HEK293 (cell line): Measurements from ENCODE around the gene INTS1.

Experiments used
- CTCF ChIA-PET: fragments of 350-600 bp; formaldehyde crosslinking; extraction: SDS; loops from one replicate; lab custom pipeline; 2021; ENCODE audit warnings: antibody characterized with exemption; lab: Yijun Ruan, JAX
- POLR2A ChIA-PET: fragments of 300-600 bp; formaldehyde crosslinking; extraction: SDS; loops from one replicate; lab custom pipeline; 2020; ENCODE audit warnings: antibody characterized with exemption, inconsistent platforms; lab: Yijun Ruan, JAX
- H3K27ac ChIP-seq: fragments of 200-500 bp; sonication (Bioruptor generic); 2 replicates; pipeline ENCODE4 v1.5.1; 2014; ENCODE audit warnings: low read depth, low read length, control low read depth, inconsistent platforms; ENCODE audit errors: extremely low read depth
- H3K36me3 ChIP-seq, 2 experiments: fragments of 200-500 bp in 1 of 2; sonication (Bioruptor generic) in 1 of 2; 1 replicate in 1 of 2; 2 replicates in 1 of 2; pipeline ENCODE4 v1.5.1; 2014 to 2017; ENCODE audit warnings: inconsistent platforms in 2 of 2, low read length in 2 of 2; ENCODE audit not compliant: control insufficient read depth in 2 of 2, insufficient read depth in 1 of 2
- H3K4me1 ChIP-seq: fragments of 200-500 bp; sonication (Bioruptor generic); 2 replicates; pipeline ENCODE4 v1.5.1; 2014; ENCODE audit warnings: mild to moderate bottlenecking, low read length, inconsistent platforms; ENCODE audit not compliant: control insufficient read depth, insufficient read depth
- H3K4me3 ChIP-seq: 2 replicates; pipeline ENCODE4 v1.5.1; 2011; ENCODE audit warnings: low read depth, mild to moderate bottlenecking, control low read depth, low read length, moderate library complexity
- H3K9me3 ChIP-seq: fragments of 200-500 bp; sonication (Bioruptor generic); 2 replicates; pipeline ENCODE4 v1.5.1; 2014; ENCODE audit warnings: low read depth, low read length, inconsistent platforms; ENCODE audit not compliant: control insufficient read depth, insufficient read depth
- EGR2 ChIP-seq: fragments of 450-650 bp; formaldehyde crosslinking; IDR thresholded peaks from 2 replicates; pipeline ENCODE4 v1.5.1; 2016; ENCODE audit warnings: low read depth, missing biosample characterization, missing genetic modification characterization
- GLI2 ChIP-seq: fragments of 450-650 bp; formaldehyde crosslinking; IDR thresholded peaks from 2 replicates; pipeline ENCODE4; 2017; ENCODE audit warnings: missing biosample characterization, missing genetic modification characterization, low read depth, borderline replicate concordance
- GLIS1 ChIP-seq: fragments of 450-650 bp; formaldehyde crosslinking; IDR thresholded peaks from 2 replicates; pipeline ENCODE4 v1.5.1; 2016; ENCODE audit warnings: missing biosample characterization, missing genetic modification characterization
- MEIS1 ChIP-seq: sonication (generic); formaldehyde crosslinking; IDR thresholded peaks from 2 replicates; pipeline ENCODE4 v1.8.1; 2022; ENCODE audit warnings: missing genetic modification reagents, mild to moderate bottlenecking, borderline replicate concordance
- SCRT2 ChIP-seq: fragments of 450-650 bp; formaldehyde crosslinking; IDR thresholded peaks from 2 replicates; pipeline ENCODE4 v1.5.1; 2016; ENCODE audit warnings: missing biosample characterization, missing genetic modification characterization
- YY1 ChIP-seq: fragments of 450-650 bp; formaldehyde crosslinking; IDR thresholded peaks from 2 replicates; pipeline ENCODE4 v1.5.1; 2018; ENCODE audit warnings: missing biosample characterization, missing genetic modification characterization
- ZEB2 ChIP-seq: fragments of 450-650 bp; formaldehyde crosslinking; IDR thresholded peaks from 2 replicates; pipeline ENCODE4 v1.5.1; 2016; ENCODE audit warnings: missing biosample characterization, missing genetic modification characterization
- ZFHX2 ChIP-seq: fragments of 450-650 bp; formaldehyde crosslinking; conservative IDR thresholded peaks from 2 replicates; pipeline ENCODE4 v1.5.1; 2016; ENCODE audit warnings: missing biosample characterization, missing genetic modification characterization
- ZFP3 ChIP-seq: fragments of 450-650 bp; formaldehyde crosslinking; IDR thresholded peaks from 2 replicates; pipeline ENCODE4 v1.5.1; 2016; ENCODE audit warnings: low read depth, missing biosample characterization, missing genetic modification characterization
- ZFP69B ChIP-seq: fragments of 450-650 bp; formaldehyde crosslinking; IDR thresholded peaks from 2 replicates; pipeline ENCODE4 v1.5.1; 2016; ENCODE audit warnings: missing biosample characterization, missing genetic modification characterization
- ZNF146 ChIP-seq: fragments of 450-650 bp; formaldehyde crosslinking; IDR thresholded peaks from 2 replicates; pipeline ENCODE4 v1.5.1; 2016; ENCODE audit warnings: missing biosample characterization, missing genetic modification characterization
- ZNF26 ChIP-seq: fragments of 450-650 bp; formaldehyde crosslinking; IDR thresholded peaks from 2 replicates; pipeline ENCODE4 v1.5.1; 2016; ENCODE audit warnings: missing biosample characterization, missing genetic modification characterization
- ZNF280C ChIP-seq: fragments of 450-650 bp; formaldehyde crosslinking; IDR thresholded peaks from 2 replicates; pipeline ENCODE4 v1.5.1; 2016; ENCODE audit warnings: missing biosample characterization, missing genetic modification characterization
- ZNF488 ChIP-seq: fragments of 450-650 bp; formaldehyde crosslinking; IDR thresholded peaks from 2 replicates; pipeline ENCODE4 v1.5.1; 2016; ENCODE audit warnings: missing biosample characterization, missing genetic modification characterization
- ZNF513 ChIP-seq: fragments of 450-650 bp; IDR thresholded peaks from 2 replicates; pipeline ENCODE4 v1.5.1; 2018; ENCODE audit warnings: missing biosample characterization, missing genetic modification characterization
- ZNF558 ChIP-seq: fragments of 450-650 bp; formaldehyde crosslinking; IDR thresholded peaks from 2 replicates; pipeline ENCODE4 v1.5.1; 2016; ENCODE audit warnings: missing biosample characterization, missing genetic modification characterization
- ZNF610 ChIP-seq: fragments of 450-650 bp; formaldehyde crosslinking; IDR thresholded peaks from 2 replicates; pipeline ENCODE4 v1.5.1; 2016; ENCODE audit warnings: missing biosample characterization, missing genetic modification characterization, borderline replicate concordance
- ZNF654 ChIP-seq: fragments of 450-650 bp; formaldehyde crosslinking; IDR thresholded peaks from 2 replicates; pipeline ENCODE4 v1.5.1; 2016; ENCODE audit warnings: low read depth, missing biosample characterization, missing genetic modification characterization
- ZNF830 ChIP-seq: fragments of 450-650 bp; IDR thresholded peaks from 2 replicates; pipeline ENCODE4 v1.5.0; 2018; ENCODE audit warnings: missing biosample characterization, missing genetic modification characterization, low read depth, mild to moderate bottlenecking, moderate library complexity
- TF ChIP-seq, protein P1 (sequence below): fragments of 450-650 bp; formaldehyde crosslinking; IDR thresholded peaks from 2 replicates; pipeline ENCODE4 v1.5.1; 2016; ENCODE audit warnings: missing biosample characterization, missing genetic modification characterization, borderline replicate concordance
- TF ChIP-seq, protein P2 (sequence below): fragments of 450-650 bp; formaldehyde crosslinking; IDR thresholded peaks from 2 replicates; pipeline ENCODE4 v1.5.1; 2017; ENCODE audit warnings: missing biosample characterization, missing genetic modification characterization
- TF ChIP-seq, protein P3 (sequence below): fragments of 450-650 bp; formaldehyde crosslinking; IDR thresholded peaks from 2 replicates; pipeline ENCODE4 v1.5.1; 2016; ENCODE audit warnings: missing biosample characterization, missing genetic modification characterization

INTS1 gene

GRCh38 chr7:1536743-1537534 is 32.8 kb upstream of the INTS1 start:
- Histone ChIP-seq H3K9me3 (no peaks in the 10 kb centered on the region), H3K4me3 (peak overlapping the region; percentile 56), H3K27ac (peak overlapping the region; percentile 25; the same call in 1 of the 2 replicates), H3K4me1 (peaks cover 30% of the 10 kb centered on the region), H3K36me3 (peaks cover 0 to 22% of the 10 kb centered on the region in 2 experiments; a peak in 1 of 3 replicates)
- CTCF ChIA-PET: interaction anchor here (1.1 to 4.7 kb wide), 2 partner anchors 19 to 42 kb away, joined by 3 to 23 read pairs; partner anchors contain the start of gene TMEM184A
- POLR2A ChIA-PET: interaction anchor here (0.7 to 6.8 kb wide), 5 partner anchors 19 to 76 kb away, joined by 3 to 40 read pairs (median 10); partner anchors contain the start of genes PSMG3 and TMEM184A
- TF ChIP-seq MEIS1 (CRISPR knock-in tag) (no peak), ZEB2 (tag by site-specific recombination) (peak; percentile 76), YY1 (no peak), ZNF558 (tag by site-specific recombination) (no peak), ZNF280C (tag by site-specific recombination) (no peak), ZNF26 (tag by site-specific recombination) (no peak), ZNF146 (no peak), ZNF513 (no peak), GLIS1 (tag by site-specific recombination) (peak; percentile 98), ZFHX2 (tag by site-specific recombination) (peak; percentile 86), EGR2 (tag by site-specific recombination) (peak; percentile 81), ZFP69B (peak; percentile 86), ZNF830 (no peak), ZNF654 (tag by site-specific recombination) (no peak), GLI2 (tag by site-specific recombination) (no peak), ZNF610 (tag by site-specific recombination) (no peak), ZNF488 (tag by site-specific recombination) (no peak), SCRT2 (tag by site-specific recombination) (no peak), ZFP3 (no peak)
- TF ChIP-seq, protein P1, sequence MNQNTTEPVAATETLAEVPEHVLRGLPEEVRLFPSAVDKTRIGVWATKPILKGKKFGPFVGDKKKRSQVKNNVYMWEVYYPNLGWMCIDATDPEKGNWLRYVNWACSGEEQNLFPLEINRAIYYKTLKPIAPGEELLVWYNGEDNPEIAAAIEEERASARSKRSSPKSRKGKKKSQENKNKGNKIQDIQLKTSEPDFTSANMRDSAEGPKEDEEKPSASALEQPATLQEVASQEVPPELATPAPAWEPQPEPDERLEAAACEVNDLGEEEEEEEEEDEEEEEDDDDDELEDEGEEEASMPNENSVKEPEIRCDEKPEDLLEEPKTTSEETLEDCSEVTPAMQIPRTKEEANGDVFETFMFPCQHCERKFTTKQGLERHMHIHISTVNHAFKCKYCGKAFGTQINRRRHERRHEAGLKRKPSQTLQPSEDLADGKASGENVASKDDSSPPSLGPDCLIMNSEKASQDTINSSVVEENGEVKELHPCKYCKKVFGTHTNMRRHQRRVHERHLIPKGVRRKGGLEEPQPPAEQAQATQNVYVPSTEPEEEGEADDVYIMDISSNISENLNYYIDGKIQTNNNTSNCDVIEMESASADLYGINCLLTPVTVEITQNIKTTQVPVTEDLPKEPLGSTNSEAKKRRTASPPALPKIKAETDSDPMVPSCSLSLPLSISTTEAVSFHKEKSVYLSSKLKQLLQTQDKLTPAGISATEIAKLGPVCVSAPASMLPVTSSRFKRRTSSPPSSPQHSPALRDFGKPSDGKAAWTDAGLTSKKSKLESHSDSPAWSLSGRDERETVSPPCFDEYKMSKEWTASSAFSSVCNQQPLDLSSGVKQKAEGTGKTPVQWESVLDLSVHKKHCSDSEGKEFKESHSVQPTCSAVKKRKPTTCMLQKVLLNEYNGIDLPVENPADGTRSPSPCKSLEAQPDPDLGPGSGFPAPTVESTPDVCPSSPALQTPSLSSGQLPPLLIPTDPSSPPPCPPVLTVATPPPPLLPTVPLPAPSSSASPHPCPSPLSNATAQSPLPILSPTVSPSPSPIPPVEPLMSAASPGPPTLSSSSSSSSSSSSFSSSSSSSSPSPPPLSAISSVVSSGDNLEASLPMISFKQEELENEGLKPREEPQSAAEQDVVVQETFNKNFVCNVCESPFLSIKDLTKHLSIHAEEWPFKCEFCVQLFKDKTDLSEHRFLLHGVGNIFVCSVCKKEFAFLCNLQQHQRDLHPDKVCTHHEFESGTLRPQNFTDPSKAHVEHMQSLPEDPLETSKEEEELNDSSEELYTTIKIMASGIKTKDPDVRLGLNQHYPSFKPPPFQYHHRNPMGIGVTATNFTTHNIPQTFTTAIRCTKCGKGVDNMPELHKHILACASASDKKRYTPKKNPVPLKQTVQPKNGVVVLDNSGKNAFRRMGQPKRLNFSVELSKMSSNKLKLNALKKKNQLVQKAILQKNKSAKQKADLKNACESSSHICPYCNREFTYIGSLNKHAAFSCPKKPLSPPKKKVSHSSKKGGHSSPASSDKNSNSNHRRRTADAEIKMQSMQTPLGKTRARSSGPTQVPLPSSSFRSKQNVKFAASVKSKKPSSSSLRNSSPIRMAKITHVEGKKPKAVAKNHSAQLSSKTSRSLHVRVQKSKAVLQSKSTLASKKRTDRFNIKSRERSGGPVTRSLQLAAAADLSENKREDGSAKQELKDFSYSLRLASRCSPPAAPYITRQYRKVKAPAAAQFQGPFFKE (tag by site-specific recombination): no peak
- TF ChIP-seq, protein P2, sequence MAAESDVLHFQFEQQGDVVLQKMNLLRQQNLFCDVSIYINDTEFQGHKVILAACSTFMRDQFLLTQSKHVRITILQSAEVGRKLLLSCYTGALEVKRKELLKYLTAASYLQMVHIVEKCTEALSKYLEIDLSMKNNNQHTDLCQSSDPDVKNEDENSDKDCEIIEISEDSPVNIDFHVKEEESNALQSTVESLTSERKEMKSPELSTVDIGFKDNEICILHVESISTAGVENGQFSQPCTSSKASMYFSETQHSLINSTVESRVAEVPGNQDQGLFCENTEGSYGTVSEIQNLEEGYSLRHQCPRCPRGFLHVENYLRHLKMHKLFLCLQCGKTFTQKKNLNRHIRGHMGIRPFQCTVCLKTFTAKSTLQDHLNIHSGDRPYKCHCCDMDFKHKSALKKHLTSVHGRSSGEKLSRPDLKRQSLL: no peak
- TF ChIP-seq, protein P3, sequence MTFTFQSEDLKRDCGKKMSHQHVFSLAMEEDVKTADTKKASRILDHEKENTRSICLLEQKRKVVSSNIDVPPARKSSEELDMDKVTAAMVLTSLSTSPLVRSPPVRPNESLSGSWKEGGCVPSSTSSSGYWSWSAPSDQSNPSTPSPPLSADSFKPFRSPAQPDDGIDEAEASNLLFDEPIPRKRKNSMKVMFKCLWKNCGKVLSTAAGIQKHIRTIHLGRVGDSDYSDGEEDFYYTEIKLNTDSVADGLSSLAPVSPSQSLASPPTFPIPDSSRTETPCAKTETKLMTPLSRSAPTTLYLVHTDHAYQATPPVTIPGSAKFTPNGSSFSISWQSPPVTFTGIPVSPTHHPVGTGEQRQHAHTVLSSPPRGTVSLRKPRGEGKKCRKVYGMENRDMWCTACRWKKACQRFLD (tag by site-specific recombination): no peak
